Neural cell (in vitro differentiated cells): ENCODE data around the gene DNAH6. TPM values are rescaled to one million over a fixed set of nuclear protein-coding genes. Genes with fewer than 3 reads are reported as not detected.

Experiments
- H2AFZ ChIP-seq: fragments of 200-600, 300-800 bp; sonication (generic), shearing (Covaris generic); 2 replicates; pipeline ENCODE4 v1.6.0; 2014; ENCODE audit warnings: low read depth, mild to moderate bottlenecking, antibody characterized with exemption, low read length, moderate library complexity
- H3F3A ChIP-seq: fragments of 200-600 bp; shearing (Covaris generic); 2 replicates; pipeline ENCODE4 v1.6.1; 2016; ENCODE audit warnings: mild to moderate bottlenecking, moderate library complexity, mixed read lengths, antibody characterized with exemption, low read length; ENCODE audit not compliant: insufficient read depth, poor library complexity, severe bottlenecking
- H3K27ac ChIP-seq: fragments of 200-600, 300-800 bp; sonication (generic), shearing (Covaris generic); 2 replicates; pipeline ENCODE4 v1.5.1; 2014; ENCODE audit warnings: mild to moderate bottlenecking, low read length, moderate library complexity
- H3K27me3 ChIP-seq: fragments of 300-800, 200-600 bp; sonication (generic), shearing (Covaris generic); 2 replicates; pipeline ENCODE4 v1.6.0; 2014; ENCODE audit warnings: mild to moderate bottlenecking, low read depth, low read length, moderate library complexity; ENCODE audit not compliant: insufficient read depth
- H3K36me3 ChIP-seq: fragments of 300-800, 200-600 bp; sonication (generic), shearing (Covaris generic); 2 replicates; pipeline ENCODE4 v1.5.1; 2014; ENCODE audit warnings: mild to moderate bottlenecking, antibody characterized with exemption, low read length, moderate library complexity; ENCODE audit not compliant: insufficient read depth
- H3K4me2 ChIP-seq: fragments of 300-800, 200-600 bp; sonication (generic), shearing (Covaris generic); 2 replicates; pipeline ENCODE4 v1.6.0; 2014; ENCODE audit warnings: mild to moderate bottlenecking, low read length
- H3K4me3 ChIP-seq: fragments of 300-800, 200-600 bp; sonication (generic), shearing (Covaris generic); 2 replicates; pipeline ENCODE4 v1.5.1; 2014; ENCODE audit warnings: mild to moderate bottlenecking, low read length, moderate library complexity
- H3K79me2 ChIP-seq: fragments of 200-600 bp; shearing (Covaris generic); replicated peaks from 2 replicates; pipeline ENCODE4 v1.6.0; 2014; ENCODE audit warnings: mild to moderate bottlenecking, low read length, moderate library complexity; ENCODE audit not compliant: insufficient read depth
- H3K9ac ChIP-seq: fragments of 300-800, 200-600 bp; sonication (generic), shearing (Covaris generic); 2 replicates; pipeline ENCODE4 v1.6.1; 2016; ENCODE audit warnings: mild to moderate bottlenecking, low read length, mixed read lengths
- H3K9me2 ChIP-seq: fragments of 200-600 bp; shearing (Covaris generic); 2 replicates; pipeline ENCODE4 v1.6.1; 2016; ENCODE audit warnings: mild to moderate bottlenecking, low read length, mixed read lengths; ENCODE audit not compliant: insufficient read depth
- H3K9me3 ChIP-seq: fragments of 200-600, 300-800 bp; sonication (generic), shearing (Covaris generic); 2 replicates; pipeline ENCODE4 v1.6.1; 2016; ENCODE audit warnings: mild to moderate bottlenecking, mixed run types, low read length, moderate library complexity, mixed read lengths
- H4K20me1 ChIP-seq: fragments of 200-600 bp; shearing (Covaris generic); 2 replicates; pipeline ENCODE4 v1.6.1; 2016; ENCODE audit warnings: mild to moderate bottlenecking, mixed run types; ENCODE audit not compliant: insufficient read depth
- EP300 ChIP-seq: fragments of 450-650 bp; conservative IDR thresholded peaks from 2 replicates; pipeline ENCODE4 v1.6.1; 2014; ENCODE audit warnings: antibody characterized with exemption, mild to moderate bottlenecking, moderate library complexity; ENCODE audit not compliant: poor library complexity, severe bottlenecking
- POLR2AphosphoS5 ChIP-seq: IDR thresholded peaks from 2 replicates; pipeline ENCODE4 v1.6.1; 2012
- RAD21 ChIP-seq: fragments of 450-650 bp; conservative IDR thresholded peaks from 2 replicates; pipeline ENCODE4 v1.6.1; 2014; ENCODE audit warnings: antibody characterized with exemption, mild to moderate bottlenecking, moderate library complexity
- REST ChIP-seq: IDR thresholded peaks from 2 replicates; pipeline ENCODE4 v1.6.1; 2012; ENCODE audit warnings: borderline replicate concordance
- polyA plus RNA-seq: library from polyadenylated mRNA; depleted of rRNA; stranded (reverse); fragments of >200 nt; gene quantifications from 2 replicates; pipeline ENCODE4 v1.2.3, GENCODE V29; 2014
- TF ChIP-seq, protein P1 (sequence below): fragments of 450-650 bp; IDR thresholded peaks from 2 replicates; pipeline ENCODE4 v1.5.1; 2014; ENCODE audit warnings: antibody characterized with exemption, mild to moderate bottlenecking, moderate library complexity; ENCODE audit not compliant: poor library complexity, severe bottlenecking

Gene DNAH6
- polyA plus RNA-seq, 1 donor from 2014 or later: 2.1 TPM

DNA sequence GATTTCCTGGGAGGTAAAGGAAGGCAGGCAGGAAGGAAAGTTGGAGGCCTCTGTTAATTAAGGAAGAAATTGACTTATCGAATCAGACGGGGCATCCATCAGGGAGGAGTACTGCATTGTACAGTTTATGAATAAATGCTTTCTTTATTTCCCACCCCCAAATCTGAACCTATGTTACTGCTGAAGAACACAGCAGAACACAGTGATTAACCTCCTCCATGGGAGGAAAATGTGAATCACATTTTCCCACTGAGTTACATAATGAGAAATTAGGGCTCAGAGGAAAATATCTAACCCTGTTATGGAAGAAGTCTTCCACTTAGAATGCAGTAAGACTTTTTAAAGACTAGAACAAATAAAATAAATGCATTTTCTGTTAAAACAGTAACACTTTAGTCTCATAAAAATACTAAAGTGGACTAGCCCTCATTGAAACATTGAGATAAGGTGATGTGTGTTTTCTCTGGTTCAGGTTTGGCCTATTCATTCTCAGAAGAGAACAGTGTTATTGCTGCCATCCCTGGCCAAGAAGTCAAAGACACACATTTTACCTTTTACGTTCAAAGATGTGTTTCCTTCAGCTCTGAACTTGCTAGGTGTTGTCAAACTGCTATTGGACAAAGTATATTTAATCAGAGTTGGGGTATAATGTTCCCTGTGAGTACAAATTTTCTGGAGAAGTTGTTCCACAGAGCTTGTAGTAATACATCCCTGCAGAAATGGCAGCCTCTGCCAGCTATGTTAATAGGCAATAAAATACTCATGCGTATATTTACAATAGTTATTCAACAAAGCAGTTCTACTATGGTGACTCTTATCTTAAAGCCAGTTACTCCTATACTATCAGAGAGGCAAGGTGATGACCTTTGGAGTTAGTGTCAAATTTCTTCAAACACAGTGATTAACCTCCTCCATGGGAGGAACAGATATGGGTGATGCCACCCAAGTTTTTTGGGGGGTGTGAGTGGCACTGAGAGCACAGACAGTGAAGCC, 11.1 kb downstream of the DNAH6 start:
- H2AFZ ChIP-seq: no peak overlapping the region
- TF ChIP-seq RAD21 (no peak), POLR2AphosphoS5 (no peak), REST (no peak)
- TF ChIP-seq, protein P1, sequence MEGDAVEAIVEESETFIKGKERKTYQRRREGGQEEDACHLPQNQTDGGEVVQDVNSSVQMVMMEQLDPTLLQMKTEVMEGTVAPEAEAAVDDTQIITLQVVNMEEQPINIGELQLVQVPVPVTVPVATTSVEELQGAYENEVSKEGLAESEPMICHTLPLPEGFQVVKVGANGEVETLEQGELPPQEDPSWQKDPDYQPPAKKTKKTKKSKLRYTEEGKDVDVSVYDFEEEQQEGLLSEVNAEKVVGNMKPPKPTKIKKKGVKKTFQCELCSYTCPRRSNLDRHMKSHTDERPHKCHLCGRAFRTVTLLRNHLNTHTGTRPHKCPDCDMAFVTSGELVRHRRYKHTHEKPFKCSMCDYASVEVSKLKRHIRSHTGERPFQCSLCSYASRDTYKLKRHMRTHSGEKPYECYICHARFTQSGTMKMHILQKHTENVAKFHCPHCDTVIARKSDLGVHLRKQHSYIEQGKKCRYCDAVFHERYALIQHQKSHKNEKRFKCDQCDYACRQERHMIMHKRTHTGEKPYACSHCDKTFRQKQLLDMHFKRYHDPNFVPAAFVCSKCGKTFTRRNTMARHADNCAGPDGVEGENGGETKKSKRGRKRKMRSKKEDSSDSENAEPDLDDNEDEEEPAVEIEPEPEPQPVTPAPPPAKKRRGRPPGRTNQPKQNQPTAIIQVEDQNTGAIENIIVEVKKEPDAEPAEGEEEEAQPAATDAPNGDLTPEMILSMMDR: no peak
- no peak overlapping the region for H3K9ac ChIP-seq
- H3K36me3 ChIP-seq: no peaks in the 10 kb centered on the region
- no peaks in the 10 kb centered on the region for H4K20me1 ChIP-seq
- H3K4me2 ChIP-seq: no peak overlapping the region
- H3K4me3 ChIP-seq: no peak overlapping the region
- H3K27ac ChIP-seq: no peak overlapping the region
- no peaks in the 10 kb centered on the region for H3K9me3 ChIP-seq
- H3F3A ChIP-seq: no peaks in the 10 kb centered on the region
- no peaks in the 10 kb centered on the region for H3K79me2 ChIP-seq
- H3K9me2 ChIP-seq: no peaks in the 10 kb centered on the region
- no peaks in the 10 kb centered on the region for H3K27me3 ChIP-seq

GRCh38 chr2:84532291-84532690, 16.0 kb downstream of the DNAH6 start:
- no peaks in the 10 kb centered on the region for H3K9me3 ChIP-seq
- no peaks in the 10 kb centered on the region for H4K20me1 ChIP-seq
- H3K79me2 ChIP-seq: no peaks in the 10 kb centered on the region
- TF ChIP-seq REST (no peak), EP300 (no peak), RAD21 (no peak)
- H3K4me2 ChIP-seq: no peak overlapping the region
- H3K9ac ChIP-seq: no peak overlapping the region
- H3K27ac ChIP-seq: no peak overlapping the region
- no peak overlapping the region for H2AFZ ChIP-seq
- H3F3A ChIP-seq: no peaks in the 10 kb centered on the region
- no peaks in the 10 kb centered on the region for H3K27me3 ChIP-seq
- no peaks in the 10 kb centered on the region for H3K9me2 ChIP-seq
- no peaks in the 10 kb centered on the region for H3K36me3 ChIP-seq
- H3K4me3 ChIP-seq: no peak overlapping the region
